ENCODE results near the gene PPM1K. TPM values are rescaled to one million over a fixed set of nuclear protein-coding genes. Genes with fewer than 3 reads are reported as not detected.
A peak's percentile ranks its signal among the peaks of the same experiment; 100 is the strongest.

PPM1K gene
- total RNA-seq (2021; ENCODE audit: unreplicated experiment): 4.2 TPM
- polyA plus RNA-seq (2012): 1.8 and 2.6 TPM in 2 replicates
- Bru-seq, nascent RNA: percentile 44 among the genes with signal in this experiment
- BruChase-seq, experiment 1, labeled RNA remaining after a 6-hour chase: percentile 47 among the genes with signal in this experiment
- percentile 53 among the genes with signal in this experiment for BruChase-seq, experiment 2, labeled RNA remaining after a 2-hour chase
- long read RNA-seq, full-length matches to known transcripts: 5 of 10 reads
- long read RNA-seq, partial matches to known transcripts: 1 of 10 reads
- long read RNA-seq, other reads (novel, unspliced or antisense): 4 of 10 reads

DNA sequence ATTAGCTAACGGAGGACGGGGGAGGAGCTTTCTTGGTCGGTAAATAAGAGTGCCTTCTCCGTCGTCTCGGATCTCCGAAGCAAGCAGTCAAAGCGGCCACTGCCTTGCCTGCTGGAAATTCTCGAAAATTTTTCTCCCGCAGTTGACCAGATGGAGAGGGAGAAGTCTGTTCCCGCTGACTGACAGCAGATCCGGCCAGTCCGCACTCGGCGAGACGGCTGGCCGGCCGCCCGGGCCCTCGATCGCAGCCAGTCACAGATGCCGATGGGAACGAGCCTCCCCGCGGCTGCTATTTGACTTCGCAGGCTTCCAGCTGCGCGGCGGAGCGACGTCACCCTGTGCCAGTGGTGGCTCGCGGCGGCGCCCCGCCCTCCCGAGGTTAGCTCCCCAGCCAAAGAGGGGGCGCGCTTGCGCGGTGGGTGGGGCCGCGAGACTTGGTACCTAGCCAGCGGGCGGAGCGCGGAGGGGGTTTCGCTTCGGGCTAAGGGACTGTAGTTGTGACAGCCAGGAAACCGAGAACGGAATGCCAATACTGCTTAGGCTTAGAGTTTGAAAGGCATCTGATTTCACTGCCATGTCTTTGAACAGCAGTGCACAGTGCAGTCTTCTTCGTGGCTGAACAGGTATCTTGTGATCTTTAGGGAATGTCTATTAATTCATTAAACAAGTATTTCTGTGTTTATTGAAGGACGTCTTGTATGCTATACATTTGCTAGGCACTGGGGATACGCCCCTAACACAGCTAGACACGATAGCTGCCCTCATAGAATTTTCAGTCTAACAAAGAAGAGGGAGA is at the start of gene PPM1K:
Gene PPM1K (minus strand): TSS at position 123 of the 796 bp plus-strand sequence. CDS start 5,978 bp downstream, outside the sequence.
- ChIA-PET CTCF (interaction anchor here (1.4 to 1.7 kb wide), 3 partner anchors 66 to 231 kb away, joined by 3 to 5 read pairs (median 5); partner anchors contain the start of gene HERC5), POLR2A (interaction anchor here (1.7 kb wide), 1 partner anchor 94 kb away, joined by 6 read pairs; the partner anchor contains the start of gene HERC6), RAD21 (ENCODE audit: low non-redundant PET in 1 of 2, low total read pairs in 2 of 2, uncharacterized antibody in 2 of 2, unreplicated experiment in 2 of 2) (no interaction called here)
- Histone ChIP-seq H3K4me1 (ENCODE audit: control insufficient read depth in 1 of 2, insufficient read depth in 2 of 2, low read length in 2 of 2) (peaks cover 17 to 21% of the 10 kb centered on the region in 2 experiments), H3K36me3 (ENCODE audit: control insufficient read depth in 1 of 2, insufficient read depth in 2 of 2, low read length in 2 of 2) (no peaks in the 10 kb centered on the region), H3K9me2 (ENCODE audit: insufficient read depth) (no peaks in the 10 kb centered on the region), H3K9me3 (ENCODE audit: control insufficient read depth in 1 of 2, insufficient read depth in 1 of 2, low read depth in 1 of 2, low read length in 2 of 2) (no peaks in the 10 kb centered on the region), H3K27me3 (ENCODE audit: insufficient read depth, low read length) (no peaks in the 10 kb centered on the region), H3K9ac (ENCODE audit: low read length) (peak within 1 kb of the TSS; percentile 66), H3K4me2 (ENCODE audit: low read length) (peak within 1 kb of the TSS; percentile 98), H2AFZ (ENCODE audit: low read depth, low read length, poor library complexity, severe bottlenecking) (peak within 1 kb of the TSS; percentile 100), H3K79me2 (ENCODE audit: insufficient read depth, low read length) (no peaks in the 10 kb centered on the region), H3K27ac (ENCODE audit: low read depth, low read length) (peak within 1 kb of the TSS; percentile 48), H3K4me3 (replicated peaks in 1 of 2; ENCODE audit: low read depth in 1 of 2, low read length in 2 of 2) (peak within 1 kb of the TSS; percentile 49 to 75), H4K20me1 (ENCODE audit: insufficient read depth) (no peaks in the 10 kb centered on the region)
- BruUV-seq (replicated peaks): no TSS peak
- TF ChIP-seq JUND (IDR thresholded peaks at IDR 0.05) (no peak), CBX3 (IDR thresholded peaks at IDR 0.05; ENCODE audit: low read depth) (0 out of 2 replicates have a peak, but pooled peaks have one; percentile 40), TCF7L2 (IDR thresholded peaks at IDR 0.05; ENCODE audit: borderline replicate concordance, extremely low read depth, insufficient read depth, insufficient read length) (peak; percentile 96), YY1 (IDR thresholded peaks at IDR 0.05; ENCODE audit: extremely low read depth, insufficient replicate concordance, low read depth, low read length) (no peak), SIN3A (IDR thresholded peaks at IDR 0.05; ENCODE audit: low read depth) (peak; percentile 60; the same call in 1 of the 2 replicates), SP1 (IDR thresholded peaks at IDR 0.05; ENCODE audit: low read depth) (peak; percentile 94)
- TF ChIP-seq, protein P1, sequence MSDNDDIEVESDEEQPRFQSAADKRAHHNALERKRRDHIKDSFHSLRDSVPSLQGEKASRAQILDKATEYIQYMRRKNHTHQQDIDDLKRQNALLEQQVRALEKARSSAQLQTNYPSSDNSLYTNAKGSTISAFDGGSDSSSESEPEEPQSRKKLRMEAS (IDR thresholded peaks at IDR 0.05): peak; percentile 53; the same call in 1 of the 2 replicates
- ATAC-seq: peak; percentile 91
- peak; percentile 94 for DNase-seq (ENCODE audit: low read depth, low spot score)
- intact Hi-C loops (cut with micrococcal nuclease): loop anchor here (5.0 kb wide), 1 partner anchor 173 kb away; the partner anchor contains the start of gene HERC5

Measured in HCT116 (cell line).